Bone marrow (tissue), 2 donors: ENCODE measurements around the gene PHLDA1.
A peak's percentile ranks its signal among the peaks of the same experiment; 100 is the strongest.

Experiments
- DNase-seq, 2 donors: peaks; one replicate each; lab custom pipeline; 2025; lab: John Stamatoyannopoulos, UW

Gene PHLDA1

DNA sequence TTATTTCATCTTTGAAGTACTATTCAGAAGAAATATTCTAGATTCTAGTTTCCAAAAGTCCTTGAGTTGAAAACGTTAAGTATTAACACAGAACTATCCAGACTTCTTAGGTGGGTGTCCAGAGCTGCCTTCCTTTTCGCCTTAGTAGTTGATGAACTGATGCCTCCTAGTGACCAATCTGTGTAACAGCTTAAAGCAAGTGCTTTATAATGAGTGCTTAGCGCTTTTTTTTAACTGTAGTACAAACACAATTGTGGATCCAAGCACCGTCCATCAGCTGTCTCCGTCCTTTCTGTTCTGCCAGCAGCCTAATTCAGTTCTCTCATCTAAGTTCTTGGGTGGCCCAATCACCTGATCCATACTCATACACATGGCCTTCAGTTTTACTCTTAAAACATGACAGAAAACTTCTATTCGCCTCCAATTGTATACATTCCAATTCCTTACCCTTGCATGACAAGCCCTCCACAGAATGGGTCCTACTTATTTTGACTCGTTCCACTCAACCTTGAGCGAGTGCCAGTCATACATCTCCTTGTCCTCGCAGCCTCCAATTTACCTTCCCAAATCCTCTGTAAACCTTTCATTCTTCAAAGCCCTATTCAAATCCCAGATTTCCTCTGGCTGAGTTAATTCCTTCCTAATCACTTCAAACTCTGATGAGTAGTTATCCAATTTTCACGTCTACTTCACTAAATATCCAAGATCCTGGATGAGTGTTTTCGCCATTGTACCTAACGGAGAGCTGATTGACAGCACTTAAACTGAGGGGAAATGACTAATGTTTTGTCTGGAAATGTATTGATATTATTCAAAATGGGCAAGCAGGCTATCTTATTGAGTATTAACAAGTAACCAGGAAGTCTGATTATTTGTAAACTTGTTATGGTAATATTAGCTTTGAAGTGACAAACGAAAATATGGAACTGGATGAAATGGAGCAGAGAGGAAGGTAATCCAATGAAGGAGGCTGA lies 5.8 kb upstream of the PHLDA1 start:
- peak in 1 of 2 donors; percentile 83 for DNase-seq

DNA sequence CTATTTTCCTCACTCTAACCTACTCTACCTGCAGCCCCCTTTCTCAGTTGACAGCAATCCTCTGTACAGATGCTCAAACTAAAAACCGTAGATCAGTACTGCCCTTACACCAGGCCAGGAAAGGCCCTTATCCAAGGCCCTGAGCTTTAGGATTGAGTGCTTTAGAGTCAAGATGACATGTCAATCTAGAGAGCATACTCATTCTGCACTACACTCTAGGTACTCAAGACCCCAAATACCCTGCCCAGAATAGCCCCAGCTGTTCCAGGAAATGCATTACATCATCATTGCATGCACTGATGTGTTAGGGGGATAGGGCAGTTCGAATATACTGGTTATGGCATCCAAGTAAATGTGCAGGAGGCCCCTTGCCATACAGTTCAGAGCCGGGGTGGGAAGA lies 3.5 kb upstream of the PHLDA1 start:
- DNase-seq = no peak

DNA sequence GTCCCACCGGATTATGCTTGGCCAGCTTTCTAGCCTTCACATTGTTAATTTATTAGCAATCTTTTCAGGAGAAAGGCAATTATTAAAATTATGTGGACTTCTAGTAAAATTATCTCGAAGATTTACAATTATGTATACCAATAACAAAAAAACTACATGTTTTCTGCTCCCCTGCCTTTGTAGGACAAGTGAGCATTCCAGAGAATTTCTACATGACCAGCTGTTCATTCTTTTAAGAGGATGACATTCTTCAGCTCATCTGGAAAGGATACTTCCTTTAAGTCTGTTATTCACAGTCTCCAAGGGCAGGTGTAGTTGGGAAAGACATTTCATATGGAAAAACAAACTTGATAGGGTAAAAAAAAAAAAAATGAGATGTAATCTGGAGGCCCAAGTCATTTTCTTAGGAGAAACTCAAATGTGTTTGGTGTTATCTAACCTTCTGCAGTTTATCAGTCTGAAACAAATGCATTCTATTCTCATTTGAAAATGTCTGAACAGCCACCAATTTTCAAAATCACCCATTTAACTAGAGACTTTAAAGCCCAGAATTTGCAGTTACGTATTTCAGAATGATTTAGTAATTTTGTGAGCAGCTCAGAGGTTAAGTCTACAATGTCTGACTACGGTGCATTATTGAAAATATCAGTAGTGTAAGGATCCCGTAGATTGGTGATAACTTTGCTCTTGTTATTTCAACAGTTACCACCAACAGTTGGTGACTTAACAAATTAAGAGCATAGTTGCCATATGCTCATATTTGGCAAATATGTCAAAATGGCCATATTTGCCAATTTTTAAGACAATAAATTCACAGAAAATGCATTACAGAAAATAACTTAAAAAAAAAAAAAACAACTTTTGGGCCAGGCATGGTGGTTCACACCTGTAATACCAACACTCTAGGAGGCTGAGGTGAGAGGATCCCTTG lies 1.8 kb upstream of the PHLDA1 start:
- no peak for DNase-seq

DNA sequence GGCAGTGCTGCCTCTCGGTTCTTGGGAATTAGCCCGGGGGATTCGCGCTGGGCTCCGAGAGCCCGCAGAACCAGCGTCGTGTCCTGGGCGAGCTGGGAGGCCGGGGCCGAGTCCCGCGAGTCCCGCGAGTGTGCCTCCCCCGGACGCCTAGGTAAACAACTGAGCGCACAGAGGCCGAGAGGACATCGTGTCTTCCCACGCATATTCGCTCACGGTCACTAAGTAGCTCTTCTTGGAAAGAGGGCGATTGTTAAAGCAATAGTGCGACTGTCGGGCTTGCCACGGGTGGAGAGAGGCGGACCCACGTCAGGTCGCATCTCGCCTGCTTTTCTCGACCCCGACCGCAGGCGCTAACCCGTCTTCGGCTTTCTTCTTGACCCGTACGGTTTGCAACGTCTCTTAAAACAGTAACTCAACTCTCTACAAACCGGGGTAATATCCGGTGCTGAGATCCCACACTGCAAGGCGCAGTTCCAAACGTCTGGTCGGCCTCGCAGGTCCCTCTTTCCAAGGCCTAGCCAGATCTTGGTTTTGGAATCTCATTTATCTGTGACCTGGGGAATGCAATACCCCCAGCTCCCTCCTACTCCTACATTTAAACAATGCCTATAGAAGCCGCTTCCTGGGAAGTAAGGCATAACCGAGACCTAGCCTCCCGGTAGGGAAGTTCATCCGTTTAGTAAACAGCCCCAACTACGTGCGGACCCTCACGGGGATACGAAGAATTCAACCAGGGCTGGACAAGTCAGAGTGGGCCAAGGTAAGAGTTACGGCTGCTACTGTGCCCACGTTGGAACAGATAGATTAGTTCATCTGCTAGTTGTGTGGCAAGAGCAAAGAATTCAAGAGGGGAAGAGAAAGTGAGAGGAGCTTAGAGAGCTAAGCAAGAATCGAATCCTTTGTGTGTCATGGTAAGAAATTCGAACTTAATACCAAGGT lies 736 bp upstream of the PHLDA1 start:
- DNase-seq = no peak

DNA sequence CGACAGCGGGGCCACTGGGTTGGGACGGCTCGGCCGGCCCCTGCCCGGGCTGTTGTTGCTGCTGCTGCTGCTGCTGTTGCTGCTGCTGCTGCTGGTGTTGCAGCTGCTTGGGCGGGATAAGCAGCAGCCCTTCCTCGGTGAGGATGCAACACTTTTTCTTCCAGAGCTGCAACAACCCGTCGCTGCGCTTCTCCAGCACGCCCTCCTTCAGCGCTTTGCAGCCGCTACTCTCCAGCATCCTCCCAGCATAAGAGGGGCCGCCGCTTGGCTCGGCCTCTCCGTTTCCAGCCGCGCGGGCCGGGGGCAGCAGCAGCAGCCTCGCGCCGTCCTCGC lies 529 bp downstream of the PHLDA1 start:
- DNase-seq = peak in 1 of 2 donors; percentile 89

DNA sequence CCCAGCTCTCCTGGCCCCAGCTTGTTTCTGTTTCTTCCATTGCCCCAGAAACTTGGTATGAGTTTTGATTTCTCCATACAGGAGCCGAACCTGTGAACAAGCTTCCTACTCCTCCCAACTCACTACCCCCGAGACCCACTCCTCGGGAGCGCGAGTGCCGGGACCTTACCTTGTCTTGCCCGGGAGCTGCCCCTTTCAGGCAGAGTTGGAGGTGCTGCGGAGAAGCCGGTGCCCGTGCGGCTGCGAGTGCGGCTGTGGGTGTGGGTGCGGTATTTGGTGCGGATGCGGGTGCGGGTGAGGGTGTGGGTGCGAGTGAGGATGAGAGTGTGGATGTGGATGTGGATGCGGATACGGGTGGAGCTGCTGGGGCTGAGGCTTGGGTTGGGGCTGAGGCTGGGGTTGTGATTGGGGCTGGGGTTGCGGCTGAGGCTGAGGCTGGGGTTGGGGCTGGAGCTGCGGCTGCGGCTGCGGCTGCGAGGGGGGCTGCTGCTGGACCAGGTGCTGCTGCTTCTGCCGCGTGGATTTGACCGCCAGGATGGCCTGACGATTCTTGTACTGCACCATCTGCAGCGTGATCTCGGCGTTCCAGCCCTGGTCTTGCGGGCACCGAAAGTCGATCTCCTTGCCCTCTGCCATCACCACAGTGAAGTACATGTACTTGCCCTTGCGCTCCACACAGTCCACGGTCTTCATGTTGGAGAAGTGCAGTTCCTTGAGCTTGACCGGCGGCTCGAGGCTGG lies 1.1 kb downstream of the PHLDA1 start:
- DNase-seq = peak in 1 of 2 donors; percentile 76

DNA sequence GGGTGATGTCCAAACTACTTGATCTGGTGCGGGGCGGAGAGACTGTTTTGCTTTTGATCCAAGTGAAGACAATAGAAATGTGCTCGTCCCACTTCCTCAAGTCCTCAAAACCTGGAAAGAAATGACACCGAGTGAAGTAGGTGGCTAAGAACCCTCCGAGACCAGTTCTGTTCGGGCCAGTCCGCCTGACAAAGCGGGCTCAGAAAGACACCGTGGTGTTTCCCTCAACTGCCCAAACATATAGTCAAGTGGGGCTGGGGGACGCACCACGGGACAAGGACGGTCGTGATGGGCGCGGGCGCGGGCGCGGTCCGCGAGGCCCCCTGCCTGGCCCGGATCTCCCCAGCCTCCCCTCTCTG lies 1.6 kb downstream of the PHLDA1 start:
- DNase-seq = peak in 1 of 2 donors; percentile 63

DNA sequence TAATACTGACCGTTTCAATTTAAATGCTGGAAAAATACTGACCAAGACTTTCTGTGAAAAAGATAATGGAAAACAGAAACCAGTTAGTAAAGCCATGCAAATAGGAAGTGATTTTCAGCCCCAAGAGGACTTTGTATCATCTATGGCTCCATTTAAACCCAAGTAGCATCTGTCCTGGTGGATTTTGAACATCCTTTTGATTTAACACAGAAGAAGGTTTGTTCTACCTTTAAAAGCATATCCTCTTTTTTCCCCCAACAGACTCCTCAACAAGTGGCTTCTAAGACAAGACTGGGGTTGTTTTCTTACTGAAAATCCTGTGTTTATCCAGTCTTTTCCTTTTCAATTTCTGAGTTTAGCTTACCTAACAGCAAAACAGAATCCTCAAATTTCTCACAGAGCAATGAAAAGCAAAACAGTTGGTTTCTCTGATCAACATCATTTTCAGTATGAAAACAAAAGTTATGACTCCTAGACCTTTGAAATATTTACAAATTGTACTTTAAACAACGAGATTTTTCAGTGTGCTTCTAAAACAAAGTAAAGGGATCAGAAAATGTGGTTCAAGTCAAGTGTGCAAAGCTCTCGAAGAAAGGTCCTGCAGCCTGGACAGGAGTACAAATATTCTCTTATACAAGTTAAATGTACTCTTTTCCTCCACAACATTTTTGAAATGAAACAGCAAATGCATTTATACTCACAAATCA lies 2.9 kb downstream of the PHLDA1 start:
- DNase-seq = no peak

DNA sequence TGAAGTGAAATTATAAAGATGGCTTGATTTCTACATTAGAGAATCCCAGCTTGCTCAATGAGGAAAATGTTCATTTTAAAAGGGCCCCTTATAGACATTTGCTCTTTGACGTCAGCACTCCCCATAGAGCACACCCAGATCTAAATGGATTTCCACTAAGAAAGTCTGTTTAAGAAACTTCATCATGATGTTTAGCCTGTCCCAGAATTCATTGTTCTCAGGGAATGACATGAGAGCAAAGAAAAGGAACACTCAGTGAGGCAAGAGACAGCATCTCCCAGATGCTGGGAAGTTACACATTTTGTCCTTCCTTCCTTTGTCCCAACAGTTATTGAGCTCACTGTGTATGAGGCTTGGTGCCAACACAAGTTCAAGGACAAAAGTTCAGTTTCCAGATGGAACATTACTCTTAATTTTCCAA lies 4.9 kb downstream of the PHLDA1 start:
- DNase-seq = no peak

DNA sequence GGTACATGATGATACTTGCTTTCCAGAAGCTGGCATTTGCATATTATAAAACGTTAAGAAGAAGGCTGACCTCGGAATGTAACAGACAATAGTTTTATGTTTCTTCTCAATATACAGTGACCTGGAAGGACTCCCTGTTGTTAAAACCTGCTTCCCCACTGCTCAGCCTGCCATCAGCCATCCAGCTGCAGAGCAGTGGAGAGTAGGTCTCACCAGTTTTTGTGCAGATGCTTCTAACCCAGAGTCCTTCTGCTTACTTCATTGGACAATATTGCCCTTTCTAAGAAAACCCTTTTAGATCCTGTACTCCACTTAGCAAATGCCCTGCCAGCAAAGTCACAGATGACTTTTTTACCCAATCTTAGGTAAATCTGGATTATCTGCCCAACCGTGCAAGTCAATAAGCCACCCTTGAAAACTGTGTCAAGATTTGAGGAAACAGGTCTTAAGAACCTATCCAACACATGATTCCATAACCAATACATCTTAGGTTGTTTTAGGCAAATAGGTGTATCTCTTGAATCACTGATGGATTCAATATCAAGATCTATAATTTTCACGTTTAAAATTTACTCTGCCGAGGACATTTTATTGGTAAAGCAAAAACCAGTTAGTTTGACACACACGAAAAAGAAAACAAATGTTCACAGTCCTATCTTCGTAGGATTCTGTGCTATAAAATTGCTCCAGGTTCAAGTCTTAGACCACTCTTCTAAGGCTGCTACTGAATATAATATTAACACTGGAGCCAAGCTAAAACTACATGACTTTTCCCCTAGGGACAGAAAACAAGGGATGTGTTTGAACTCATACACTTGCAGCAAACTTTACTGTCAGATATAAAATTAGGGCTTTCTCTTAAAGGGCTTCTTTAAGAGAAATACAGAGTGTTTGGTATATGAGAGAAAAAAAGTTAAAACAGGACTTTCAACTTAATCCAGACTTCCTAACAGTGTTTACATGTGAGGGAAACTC lies 5.7 kb downstream of the PHLDA1 start:
- DNase-seq = no peak

DNA sequence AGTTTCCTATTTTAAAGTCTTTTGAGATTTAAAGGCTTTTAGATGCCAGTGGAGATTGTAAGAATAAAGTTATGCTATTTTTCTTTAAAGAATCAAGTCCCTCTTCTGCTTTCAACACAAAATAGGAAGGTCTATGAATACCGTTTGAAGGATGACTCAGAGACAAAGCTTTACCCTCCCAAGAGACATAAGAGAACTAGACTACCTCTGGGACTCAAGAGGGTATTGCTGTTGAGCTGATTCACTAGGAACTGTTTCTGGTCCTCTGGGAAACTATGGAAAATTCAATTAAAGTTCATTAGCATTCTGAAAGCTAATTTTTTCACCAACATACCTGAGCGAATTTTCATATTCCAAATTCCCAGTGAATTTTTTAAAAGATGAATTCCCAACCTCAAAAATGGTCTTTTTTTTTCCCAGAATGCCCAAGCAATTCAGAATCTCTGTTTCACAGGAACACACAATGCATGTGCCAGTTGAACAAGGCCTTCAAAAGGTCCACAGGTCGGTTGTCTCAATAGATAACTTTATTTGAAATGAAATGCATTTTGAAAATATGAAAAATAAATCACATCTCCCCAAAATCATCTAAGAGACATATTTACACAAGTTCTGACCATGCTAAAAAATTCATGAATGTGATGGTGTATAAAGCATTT lies 6.5 kb downstream of the PHLDA1 start:
- peak in 1 of 2 donors; percentile 30 for DNase-seq

DNA sequence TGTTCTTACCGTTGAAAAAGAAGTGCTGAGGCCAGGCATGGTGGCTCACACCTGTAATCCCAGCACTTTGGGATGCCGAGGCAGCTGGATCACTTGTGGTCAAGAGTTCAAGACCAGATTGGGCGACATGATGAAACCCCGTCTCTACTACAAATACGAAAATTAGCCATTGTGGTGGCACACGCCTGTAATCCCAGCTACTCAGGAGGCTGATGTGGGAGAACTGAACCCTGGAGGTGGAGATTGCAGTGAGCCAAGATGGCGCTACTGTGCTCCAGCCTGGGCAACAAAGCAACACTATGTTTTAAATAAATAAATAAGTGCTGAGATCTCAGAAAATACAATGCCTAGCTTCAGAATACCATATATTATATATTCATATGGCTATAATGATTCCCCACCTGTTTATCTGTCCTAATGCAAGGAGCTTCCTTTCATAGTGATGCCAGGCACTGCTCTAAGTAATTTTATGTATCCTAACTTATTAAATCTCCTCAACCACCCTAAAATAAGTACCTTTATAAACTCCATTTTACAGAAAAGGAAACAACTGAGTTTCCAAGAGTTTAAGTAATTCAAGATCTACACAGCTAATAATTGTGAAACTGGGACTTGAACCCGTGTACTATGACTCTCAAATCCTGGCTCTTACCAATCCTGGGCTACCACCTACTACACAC lies 7.3 kb downstream of the PHLDA1 start:
- no peak for DNase-seq

DNA sequence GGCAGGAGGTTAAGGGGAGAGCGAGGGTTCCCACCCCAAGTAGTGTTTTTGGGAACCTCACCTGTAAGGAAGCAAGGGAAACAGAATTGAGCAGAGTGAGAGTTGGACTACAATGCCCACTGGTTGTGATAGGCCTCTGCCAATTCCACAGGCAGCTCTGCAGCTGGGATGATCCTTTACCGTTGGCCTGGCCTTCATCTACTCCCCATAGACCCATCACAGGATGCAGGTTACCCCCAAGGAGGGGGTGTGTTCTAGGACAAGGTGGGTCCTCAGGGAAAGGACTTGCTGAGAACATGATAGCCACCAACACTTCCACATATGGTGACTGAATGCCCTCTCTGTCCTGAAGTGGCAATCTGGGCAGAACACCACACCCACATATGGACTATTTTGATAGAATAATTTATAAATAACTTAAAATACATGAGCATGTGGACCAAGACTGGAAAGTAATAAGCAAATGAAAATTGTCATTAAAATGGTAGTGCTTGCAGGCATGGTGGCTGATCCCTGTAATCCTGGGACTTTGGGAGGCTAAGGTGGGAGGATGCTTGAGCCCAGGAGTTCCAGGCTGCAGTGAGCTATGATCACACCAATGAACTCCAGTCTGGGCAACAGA lies 8.4 kb downstream of the PHLDA1 start:
- DNase-seq = no peak

DNA sequence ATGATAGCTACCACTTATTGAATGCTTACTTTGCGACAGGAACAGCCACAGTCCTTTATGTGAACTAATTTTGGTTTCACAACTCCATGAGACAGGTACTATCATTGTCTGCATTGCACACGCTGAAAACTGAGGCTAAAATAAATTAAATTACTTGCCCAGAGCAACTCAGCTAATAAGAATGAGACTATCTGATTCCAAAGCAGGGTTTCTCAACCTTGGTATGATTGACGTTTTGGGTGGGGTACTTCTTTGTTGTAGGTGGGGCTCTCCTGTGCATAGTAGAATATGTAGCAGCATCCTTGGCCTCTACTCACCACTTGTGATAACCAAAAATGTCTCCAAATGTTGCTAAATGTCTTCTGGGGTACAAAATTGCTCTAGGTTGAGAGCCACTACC lies 9.1 kb downstream of the PHLDA1 start:
- DNase-seq = no peak

DNA sequence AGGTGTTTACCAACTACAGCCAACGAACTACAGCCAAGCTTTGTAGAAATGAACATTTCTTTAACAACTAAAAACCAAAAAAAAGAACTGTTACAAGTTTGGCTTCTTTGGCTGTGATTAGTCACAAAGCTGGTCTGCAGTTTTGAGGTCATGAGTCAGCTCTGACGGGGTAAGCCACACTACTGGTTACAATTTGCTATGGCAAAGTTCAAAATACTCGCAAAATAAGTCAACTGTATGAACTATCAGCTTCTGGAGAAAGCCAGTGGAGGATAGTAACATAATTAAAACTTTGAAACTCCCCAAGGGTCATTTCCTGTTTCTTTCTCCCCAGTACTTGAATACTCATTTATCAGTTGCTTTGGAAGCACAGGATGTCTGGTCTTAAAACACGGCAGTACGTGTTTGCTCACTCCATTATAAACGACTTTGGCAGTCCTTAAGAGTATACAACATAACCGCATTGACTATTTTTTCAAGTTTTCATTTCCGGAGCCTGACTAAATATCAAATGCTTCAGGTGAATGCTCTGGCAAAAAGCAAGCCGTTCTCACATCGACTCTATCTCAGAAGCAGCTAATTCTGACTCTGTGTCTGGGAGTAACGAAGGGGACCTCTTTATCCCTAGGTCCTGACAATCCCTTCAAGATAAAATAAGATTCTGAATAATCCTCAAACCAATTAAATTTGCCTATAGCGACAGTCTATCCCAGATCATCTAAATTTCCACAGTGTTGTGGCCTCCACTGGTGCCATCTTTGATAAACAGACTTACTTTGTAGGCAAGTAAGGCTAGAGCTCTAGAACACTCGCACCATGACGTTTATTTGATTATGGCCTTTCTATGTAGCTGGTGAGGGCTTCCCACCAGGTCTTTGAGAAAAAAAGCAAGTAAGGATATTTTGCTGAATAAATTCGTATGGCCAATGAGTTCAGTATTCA lies 10.6 kb downstream of the PHLDA1 start:
- peak in 1 of 2 donors; percentile 53 for DNase-seq

DNA sequence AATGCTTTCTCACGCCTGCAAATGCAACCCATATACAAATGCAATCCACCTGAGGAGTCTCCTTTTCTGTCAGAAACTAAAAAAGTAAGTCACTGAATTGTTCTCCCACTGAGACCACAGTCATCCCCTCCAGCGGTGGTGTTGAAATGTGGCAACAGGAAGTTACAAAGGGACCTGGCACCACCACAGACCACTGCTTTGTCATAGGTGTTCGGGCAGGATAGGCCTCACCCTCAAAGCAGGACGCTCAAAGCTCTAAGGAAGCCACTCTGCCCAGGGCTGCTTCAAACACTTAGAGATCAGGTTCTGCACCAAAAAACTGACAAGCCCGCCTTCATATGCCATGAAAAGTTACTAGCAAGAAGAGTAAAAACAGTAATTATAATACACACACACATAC lies 11.3 kb downstream of the PHLDA1 start:
- peak in 1 of 2 donors; percentile 26 for DNase-seq
